H9 (cell line): ENCODE measurements around the gene NUAK2. TPM values are rescaled to one million over a fixed set of nuclear protein-coding genes. Genes with fewer than 3 reads are reported as not detected.

ENCODE experiments used
- DNase-seq: peaks from one replicate; pipeline ENCODE4 v3.0.0-alpha.2; 2017
- H2AFZ ChIP-seq: one replicate; pipeline ENCODE4 v1.6.1; 2013; ENCODE audit warnings: mild to moderate bottlenecking, low read length, control low read depth, moderate library complexity
- H2AK5ac ChIP-seq: 2 replicates; pipeline ENCODE4 v1.6.1; 2013; ENCODE audit warnings: low read length, control low read depth, mixed read lengths; ENCODE audit not compliant: insufficient read length
- H2BK120ac ChIP-seq: one replicate; pipeline ENCODE4 v1.6.1; 2013; ENCODE audit warnings: low read depth, mild to moderate bottlenecking, low read length, control low read depth, inconsistent platforms; ENCODE audit not compliant: poor library complexity, severe bottlenecking
- H2BK12ac ChIP-seq: 2 replicates; pipeline ENCODE4 v1.6.1; 2013; ENCODE audit warnings: low read length, control low read depth, mixed read lengths, low read depth; ENCODE audit not compliant: insufficient read length
- H2BK15ac ChIP-seq: 2 replicates; pipeline ENCODE4 v1.6.1; 2013; ENCODE audit warnings: low read depth, low read length, control low read depth
- H2BK20ac ChIP-seq: one replicate; pipeline ENCODE4 v1.6.1; 2013; ENCODE audit warnings: low read depth, mild to moderate bottlenecking, low read length, control low read depth, inconsistent platforms; ENCODE audit not compliant: poor library complexity, severe bottlenecking
- H2BK5ac ChIP-seq: 2 replicates; pipeline ENCODE4 v1.6.1; 2013; ENCODE audit warnings: low read length, control low read depth, mixed read lengths; ENCODE audit not compliant: insufficient read length
- H3K14ac ChIP-seq: 2 replicates; pipeline ENCODE4 v1.6.1; 2013; ENCODE audit warnings: low read length, control low read depth; ENCODE audit not compliant: insufficient read depth
- H3K18ac ChIP-seq: 2 replicates; pipeline ENCODE4 v1.6.1; 2013; ENCODE audit warnings: low read depth, mild to moderate bottlenecking, mixed read lengths, low read length, control low read depth; ENCODE audit not compliant: insufficient read length
- H3K23ac ChIP-seq: 2 replicates; pipeline ENCODE4 v1.6.1; 2013; ENCODE audit warnings: low read length, control low read depth, mixed read lengths, low read depth; ENCODE audit not compliant: insufficient read length
- H3K23me2 ChIP-seq: 2 replicates; pipeline ENCODE4 v1.6.1; 2013; ENCODE audit warnings: low read depth, mild to moderate bottlenecking, mixed read lengths, low read length, control low read depth; ENCODE audit not compliant: insufficient read length, poor library complexity, severe bottlenecking
- H3K27ac ChIP-seq: 2 replicates; pipeline ENCODE4 v1.5.1; 2013; ENCODE audit warnings: low read length, control low read depth, mixed read lengths, low read depth; ENCODE audit not compliant: insufficient read length
- H3K27me3 ChIP-seq: 2 replicates; pipeline ENCODE4 v1.6.1; 2013; ENCODE audit warnings: low read length, control low read depth, inconsistent platforms; ENCODE audit not compliant: insufficient read depth
- H3K4ac ChIP-seq: 2 replicates; pipeline ENCODE4 v1.6.1; 2013; ENCODE audit warnings: low read depth, mild to moderate bottlenecking, control low read depth, inconsistent platforms, low read length, moderate library complexity
- H3K4me1 ChIP-seq: 2 replicates; pipeline ENCODE4 v1.6.1; 2013; ENCODE audit warnings: low read length, control low read depth, inconsistent platforms; ENCODE audit not compliant: insufficient read depth
- H3K4me2 ChIP-seq: 2 replicates; pipeline ENCODE4 v1.6.1; 2013; ENCODE audit warnings: low read length, control low read depth, mixed read lengths; ENCODE audit not compliant: insufficient read length, insufficient read depth
- H3K56ac ChIP-seq: 2 replicates; pipeline ENCODE4 v1.6.1; 2013; ENCODE audit warnings: low read depth, mild to moderate bottlenecking, mixed read lengths, low read length, control low read depth; ENCODE audit not compliant: insufficient read length
- H3K79me1 ChIP-seq: 2 replicates; pipeline ENCODE4 v1.6.1; 2013; ENCODE audit warnings: low read depth, mild to moderate bottlenecking, moderate library complexity, low read length, control low read depth, inconsistent platforms; ENCODE audit not compliant: insufficient read depth, poor library complexity, severe bottlenecking
- H3K79me2 ChIP-seq: 2 replicates; pipeline ENCODE4 v1.6.1; 2013; ENCODE audit warnings: low read length, control low read depth, inconsistent platforms; ENCODE audit not compliant: insufficient read depth
- H3K9ac ChIP-seq: 2 replicates; pipeline ENCODE4 v1.6.1; 2013; ENCODE audit warnings: low read length, control low read depth, mixed read lengths; ENCODE audit not compliant: insufficient read length; ENCODE audit errors: extremely low read depth
- H3K9me3 ChIP-seq: one replicate; pipeline ENCODE4 v1.6.1; 2013; ENCODE audit warnings: low read depth, low read length, inconsistent platforms; ENCODE audit not compliant: control insufficient read depth
- H3T11ph ChIP-seq: one replicate; pipeline ENCODE4 v1.6.1; 2013; ENCODE audit warnings: mild to moderate bottlenecking, low read length, control low read depth, inconsistent platforms
- H4K20me1 ChIP-seq: one replicate; pipeline ENCODE4 v1.6.1; 2013; ENCODE audit not compliant: control insufficient read depth, insufficient read length, insufficient read depth
- H4K5ac ChIP-seq: 2 replicates; pipeline ENCODE4 v1.6.1; 2013; ENCODE audit warnings: low read depth, mild to moderate bottlenecking, mixed read lengths, low read length, control low read depth; ENCODE audit not compliant: insufficient read length
- H4K8ac ChIP-seq: replicated peaks from 2 replicates; pipeline ENCODE4 v1.6.1; 2013; ENCODE audit warnings: low read length, control low read depth, mixed read lengths, low read depth; ENCODE audit not compliant: insufficient read length
- H4K91ac ChIP-seq: 2 replicates; pipeline ENCODE4 v1.6.1; 2013; ENCODE audit warnings: low read depth, mild to moderate bottlenecking, moderate library complexity, mixed read lengths, low read length, control low read depth; ENCODE audit not compliant: insufficient read length
- H3K27ac Mint-ChIP-seq, 3 experiments: 2 replicates in 2 of 3; 3 replicates in 1 of 3; pipeline ENCODE4 v1.8.0; 2020 to 2021; ENCODE audit warnings: mixed read lengths in 3 of 3, mild to moderate bottlenecking in 1 of 3, moderate library complexity in 1 of 3
- H3K27me3 Mint-ChIP-seq: 2 replicates; pipeline ENCODE4 v1.8.0; 2021; ENCODE audit warnings: low read depth, mild to moderate bottlenecking, moderate library complexity, mixed read lengths
- H3K36me3 Mint-ChIP-seq, 3 experiments: 2 replicates in 2 of 3; 3 replicates in 1 of 3; pipeline ENCODE4 v1.8.0; 2020 to 2021; ENCODE audit warnings: low read depth in 3 of 3, mixed read lengths in 3 of 3; ENCODE audit not compliant: insufficient read depth in 1 of 3
- H3K4me1 Mint-ChIP-seq, 2 experiments: 2 replicates each; pipeline ENCODE4 v1.8.0; 2020; ENCODE audit warnings: mixed read lengths in 2 of 2
- H3K4me3 Mint-ChIP-seq, 2 experiments: 2 replicates in 1 of 2; 3 replicates in 1 of 2; pipeline ENCODE4 v1.8.0; 2020 to 2021; ENCODE audit warnings: mild to moderate bottlenecking in 2 of 2, mixed read lengths in 2 of 2, moderate library complexity in 1 of 2
- H3K9me3 Mint-ChIP-seq, 2 experiments: 2 replicates in 1 of 2; 3 replicates in 1 of 2; pipeline ENCODE4 v1.8.0; 2020; ENCODE audit warnings: mild to moderate bottlenecking in 2 of 2, mixed read lengths in 2 of 2, moderate library complexity in 1 of 2
- WGBS: extraction: QIAGEN DNeasy Blood & Tissue Kit; methylation state at CpG from one replicate; pipeline ENCODE4 v1.1.7; 2013; ENCODE audit warnings: missing lambda C conversion rate, low lambda C conversion rate, mixed read lengths; ENCODE audit not compliant: insufficient read length; ENCODE audit errors: extremely low coverage; 5-methylcytosine and 5-hydroxymethylcytosine counted together
- total RNA-seq: library from RNA; stranded (reverse); gene quantifications from 2 replicates; pipeline ENCODE4 v1.2.1, GENCODE V29; 2021
- TF ChIP-seq, protein P1 (sequence below): fragments of 200-600 bp; sonication (generic); conservative IDR thresholded peaks from 3 replicates; pipeline ENCODE4 v1.8.0; 2021; ENCODE audit warnings: antibody characterized with exemption, mild to moderate bottlenecking

Gene NUAK2
- total RNA-seq, 1 experiment from 2014 or later: 15.4 TPM

DNA sequence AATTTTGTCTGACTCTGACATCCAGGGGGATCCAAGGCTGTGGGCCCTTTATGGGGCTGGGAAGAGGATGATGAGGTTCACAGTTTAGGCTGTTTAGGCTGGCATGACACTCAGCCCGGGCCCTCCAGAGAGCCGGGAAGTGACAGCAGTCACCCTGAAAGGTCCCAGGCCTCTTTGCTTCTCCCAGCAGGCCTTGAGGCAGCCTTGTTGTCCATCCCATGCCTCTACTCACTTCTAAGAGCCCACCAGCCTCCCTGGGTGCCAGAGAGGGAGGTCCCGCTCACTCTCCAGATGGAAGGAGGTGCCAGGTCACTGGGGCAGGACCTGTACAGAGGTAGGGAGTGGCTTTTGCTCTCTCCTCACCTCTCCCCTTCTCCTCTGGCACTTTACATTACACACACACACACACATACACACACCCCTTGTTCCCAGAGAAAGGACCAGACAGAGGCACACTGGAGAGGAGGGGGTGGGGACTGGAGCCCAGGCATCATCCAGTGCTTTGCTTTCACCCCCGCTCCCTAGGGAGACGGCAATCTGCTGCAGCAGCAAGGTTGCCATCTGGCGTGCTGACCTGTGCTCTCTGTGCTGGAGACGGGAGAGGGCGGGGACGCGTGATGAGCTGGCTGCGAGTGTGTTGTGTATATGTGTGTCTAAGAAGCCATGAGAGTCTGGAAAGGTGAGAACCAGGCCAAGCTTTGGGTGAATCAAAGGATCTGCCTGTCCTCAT, 30.6 kb upstream of the NUAK2 start:
- H4K20me1 ChIP-seq: no peaks in the 10 kb centered on the region
- H3T11ph ChIP-seq: no peak overlapping the region
- H2BK15ac ChIP-seq: no peak overlapping the region
- Mint-ChIP-seq H3K9me3 (no peaks in the 10 kb centered on the region), H3K4me1 (peaks cover 85 to 86% of the 10 kb centered on the region in 2 experiments), H3K36me3 (no peaks in the 10 kb centered on the region), H3K27ac (peak overlapping the region; percentile 1 to 85 (median 72); a peak in 3 of 7 replicates), H3K4me3 (peak overlapping the region in 1 of 2 experiments; percentile 5; a peak in 1 of 5 replicates), H3K27me3 (peaks cover 10% of the 10 kb centered on the region)
- peaks cover 15% of the 10 kb centered on the region; the same call in 1 of the 2 replicates for H3K4me1 ChIP-seq
- H3K23ac ChIP-seq: no peak overlapping the region
- peak overlapping the region; percentile 54; the same call in 1 of the 2 replicates for H3K14ac ChIP-seq
- H3K4me2 ChIP-seq: no peak overlapping the region
- H2BK120ac ChIP-seq: no peak overlapping the region
- no peak overlapping the region for H2BK12ac ChIP-seq
- DNase-seq: peak; percentile 70
- no peak overlapping the region for H4K8ac ChIP-seq
- H2AFZ ChIP-seq: no peak overlapping the region
- TF ChIP-seq, protein P1, sequence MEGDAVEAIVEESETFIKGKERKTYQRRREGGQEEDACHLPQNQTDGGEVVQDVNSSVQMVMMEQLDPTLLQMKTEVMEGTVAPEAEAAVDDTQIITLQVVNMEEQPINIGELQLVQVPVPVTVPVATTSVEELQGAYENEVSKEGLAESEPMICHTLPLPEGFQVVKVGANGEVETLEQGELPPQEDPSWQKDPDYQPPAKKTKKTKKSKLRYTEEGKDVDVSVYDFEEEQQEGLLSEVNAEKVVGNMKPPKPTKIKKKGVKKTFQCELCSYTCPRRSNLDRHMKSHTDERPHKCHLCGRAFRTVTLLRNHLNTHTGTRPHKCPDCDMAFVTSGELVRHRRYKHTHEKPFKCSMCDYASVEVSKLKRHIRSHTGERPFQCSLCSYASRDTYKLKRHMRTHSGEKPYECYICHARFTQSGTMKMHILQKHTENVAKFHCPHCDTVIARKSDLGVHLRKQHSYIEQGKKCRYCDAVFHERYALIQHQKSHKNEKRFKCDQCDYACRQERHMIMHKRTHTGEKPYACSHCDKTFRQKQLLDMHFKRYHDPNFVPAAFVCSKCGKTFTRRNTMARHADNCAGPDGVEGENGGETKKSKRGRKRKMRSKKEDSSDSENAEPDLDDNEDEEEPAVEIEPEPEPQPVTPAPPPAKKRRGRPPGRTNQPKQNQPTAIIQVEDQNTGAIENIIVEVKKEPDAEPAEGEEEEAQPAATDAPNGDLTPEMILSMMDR: no peak
- H3K79me2 ChIP-seq: no peaks in the 10 kb centered on the region
- H3K27me3 ChIP-seq: no peaks in the 10 kb centered on the region
- no peaks in the 10 kb centered on the region for H3K79me1 ChIP-seq
- WGBS: no CpG with 5 or more reads among the region's 11 CpGs
- H3K23me2 ChIP-seq: no peaks in the 10 kb centered on the region
- no peak overlapping the region for H3K56ac ChIP-seq
- no peak overlapping the region for H3K9ac ChIP-seq
- no peak overlapping the region for H3K4ac ChIP-seq
- no peak overlapping the region for H2BK20ac ChIP-seq
- H2BK5ac ChIP-seq: no peak overlapping the region
- no peak overlapping the region for H2AK5ac ChIP-seq
- H3K27ac ChIP-seq: no peak overlapping the region
- peak overlapping the region; percentile 1 for H3K18ac ChIP-seq
- no peaks in the 10 kb centered on the region for H3K9me3 ChIP-seq
- H4K91ac ChIP-seq: no peak overlapping the region
- H4K5ac ChIP-seq: no peak overlapping the region
